ENCODE measurements around the gene KLF13. TPM values are rescaled to one million over a fixed set of nuclear protein-coding genes. Genes with fewer than 3 reads are reported as not detected.

KLF13 gene
- total RNA-seq, 1 experiment from 2014 or later, result 22.1 TPM

- no peak overlapping the region for H3K4me3 ChIP-seq (ENCODE audit: low read depth, low read length, poor library complexity, severe bottlenecking)
- H3K27me3 ChIP-seq (replicated peaks; ENCODE audit: insufficient read depth, low read depth, low read length, poor library complexity), result peaks cover 5% of the 10 kb centered on the region
- H3K9me3 ChIP-seq (ENCODE audit: low read depth, low read length, poor library complexity, severe bottlenecking), result no peaks in the 10 kb centered on the region
- ChIA-PET POLR2A (ENCODE audit: low non-redundant PET) (no interaction called here), CTCF (no interaction called here)
- no peak for DNase-seq (ENCODE audit: low spot score)
- intact Hi-C loops (cut with micrococcal nuclease; ENCODE audit: unreplicated experiment), result no loop called here
- BruUV-seq (replicated peaks), result no TSS peak
- TF ChIP-seq EZH2 (IDR thresholded peaks at IDR 0.05; ENCODE audit: borderline replicate concordance, low read depth, low read length, poor library complexity, severe bottlenecking), result no peak
- TF ChIP-seq CTCF (conservative IDR thresholded peaks at IDR 0.05; ENCODE audit: low read depth, low read length), result no peak
- no peak overlapping the region for H3K27ac ChIP-seq (ENCODE audit: low read depth, low read length, poor library complexity, severe bottlenecking)
- H3K4me1 ChIP-seq (ENCODE audit: insufficient read depth, low read length, poor library complexity, severe bottlenecking), result no peaks in the 10 kb centered on the region
- no peaks in the 10 kb centered on the region for H3K36me3 ChIP-seq (ENCODE audit: insufficient read depth, low read length, poor library complexity, severe bottlenecking)
Observed at GRCh38 chr15:31297575-31298456, 28.8 kb upstream of the KLF13 start.

- H3K27me3 ChIP-seq (replicated peaks; ENCODE audit: insufficient read depth, low read depth, low read length, poor library complexity), result no peaks in the 10 kb centered on the region
- TF ChIP-seq CTCF (conservative IDR thresholded peaks at IDR 0.05; ENCODE audit: low read depth, low read length) (no peak), EZH2 (IDR thresholded peaks at IDR 0.05; ENCODE audit: borderline replicate concordance, low read depth, low read length, poor library complexity, severe bottlenecking) (no peak)
- ChIA-PET CTCF (interaction anchor here (0.7 kb wide), 1 partner anchor 13 kb away, joined by 3 read pairs; no protein-coding TSS in a partner anchor), POLR2A (ENCODE audit: low non-redundant PET) (no interaction called here)
- H3K9me3 ChIP-seq (ENCODE audit: low read depth, low read length, poor library complexity, severe bottlenecking), result no peaks in the 10 kb centered on the region
- no peak for DNase-seq (ENCODE audit: low spot score)
- BruUV-seq (replicated peaks), result no TSS peak
- H3K4me1 ChIP-seq (ENCODE audit: insufficient read depth, low read length, poor library complexity, severe bottlenecking), result peaks cover 8% of the 10 kb centered on the region
- H3K36me3 ChIP-seq (ENCODE audit: insufficient read depth, low read length, poor library complexity, severe bottlenecking), result no peaks in the 10 kb centered on the region
- intact Hi-C loops (cut with micrococcal nuclease; ENCODE audit: unreplicated experiment), result no loop called here
- H3K27ac ChIP-seq (ENCODE audit: low read depth, low read length, poor library complexity, severe bottlenecking), result no peak overlapping the region
- H3K4me3 ChIP-seq (ENCODE audit: low read depth, low read length, poor library complexity, severe bottlenecking), result no peak overlapping the region
Observed at GRCh38 chr15:31298707-31299172, 27.9 kb upstream of the KLF13 start.

GRCh38 chr15:31300208-31300661 lies 26.4 kb upstream of the KLF13 start:
- H3K4me1 ChIP-seq (ENCODE audit: insufficient read depth, low read length, poor library complexity, severe bottlenecking), result peaks cover 12% of the 10 kb centered on the region
- no peaks in the 10 kb centered on the region for H3K9me3 ChIP-seq (ENCODE audit: low read depth, low read length, poor library complexity, severe bottlenecking)
- DNase-seq (ENCODE audit: low spot score), result no peak
- no peak overlapping the region for H3K27ac ChIP-seq (ENCODE audit: low read depth, low read length, poor library complexity, severe bottlenecking)
- no peak overlapping the region for H3K4me3 ChIP-seq (ENCODE audit: low read depth, low read length, poor library complexity, severe bottlenecking)
- H3K27me3 ChIP-seq (replicated peaks; ENCODE audit: insufficient read depth, low read depth, low read length, poor library complexity), result no peaks in the 10 kb centered on the region
- CTCF ChIA-PET, result no interaction called here
- POLR2A ChIA-PET (ENCODE audit: low non-redundant PET), result no interaction called here
- intact Hi-C loops (cut with micrococcal nuclease; ENCODE audit: unreplicated experiment), result no loop called here
- BruUV-seq (replicated peaks), result no TSS peak
- TF ChIP-seq EZH2 (IDR thresholded peaks at IDR 0.05; ENCODE audit: borderline replicate concordance, low read depth, low read length, poor library complexity, severe bottlenecking) (no peak), CTCF (conservative IDR thresholded peaks at IDR 0.05; ENCODE audit: low read depth, low read length) (no peak)
- H3K36me3 ChIP-seq (ENCODE audit: insufficient read depth, low read length, poor library complexity, severe bottlenecking), result no peaks in the 10 kb centered on the region
